WTC11 (cell line): ENCODE measurements around the gene IL17RB. TPM values are rescaled to one million over a fixed set of nuclear protein-coding genes. Genes with fewer than 3 reads are reported as not detected.
A peak's percentile ranks its signal among the peaks of the same experiment; 100 is the strongest.

Experiments
- ATAC-seq: fragments of 200-7000 bp; cut with Tn5 transposase; 2 replicates; pipeline ENCODE4 v1.10.0; 2021; ENCODE audit warnings: mild to moderate bottlenecking, moderate library complexity
- CTCF ChIA-PET: fragments of 300-600 bp; sonication (Branson Sonifier 250); formaldehyde crosslinking; loops from one replicate; lab custom pipeline; 2021; ENCODE audit warnings: antibody characterized with exemption; lab: Charles Lee
- POLR2A ChIA-PET: fragments of 350-600 bp; sonication (Branson Sonifier 250); formaldehyde crosslinking; loops from one replicate; lab custom pipeline; 2021; ENCODE audit warnings: antibody characterized with exemption; lab: Charles Lee
- DNase-seq: peaks from one replicate; pipeline ENCODE4 v3.0.0; 2021; ENCODE audit warnings: low spot score
- H3K27ac Mint-ChIP-seq: 2 replicates; pipeline ENCODE4 v1.8.0; 2021; ENCODE audit warnings: mixed read lengths
- H3K27me3 Mint-ChIP-seq: 2 replicates; pipeline ENCODE4 v1.8.0; 2021; ENCODE audit warnings: low read depth, mild to moderate bottlenecking, moderate library complexity, mixed read lengths
- H3K36me3 Mint-ChIP-seq: 2 replicates; pipeline ENCODE4 v1.8.0; 2021; ENCODE audit warnings: mixed read lengths
- H3K4me1 Mint-ChIP-seq: 2 replicates; pipeline ENCODE4 v1.8.0; 2022; ENCODE audit warnings: mixed read lengths
- H3K4me3 Mint-ChIP-seq: 2 replicates; pipeline ENCODE4 v1.8.0; 2021; ENCODE audit warnings: mild to moderate bottlenecking, moderate library complexity, mixed read lengths
- H3K9me3 Mint-ChIP-seq: 2 replicates; pipeline ENCODE4 v1.8.0; 2021; ENCODE audit warnings: mixed read lengths
- ATF6 ChIP-seq: sonication (generic); formaldehyde crosslinking; IDR thresholded peaks from 2 replicates; pipeline ENCODE4 v1.8.1; 2023; ENCODE audit warnings: mild to moderate bottlenecking, missing genetic modification reagents
- CBFB ChIP-seq: sonication (generic); formaldehyde crosslinking; IDR thresholded peaks from 2 replicates; pipeline ENCODE4 v1.8.1; 2022; ENCODE audit warnings: mild to moderate bottlenecking, low read depth, missing genetic modification reagents
- CDX4 ChIP-seq: fragments of 250-450 bp; sonication (Bioruptor Pico); IDR thresholded peaks from 2 replicates; pipeline ENCODE4 v1.9.0; 2021; ENCODE audit warnings: moderate library complexity, mild to moderate bottlenecking, inconsistent platforms, borderline replicate concordance
- EMX1 ChIP-seq: fragments of 250-450 bp; sonication (Bioruptor Pico); IDR thresholded peaks from 2 replicates; pipeline ENCODE4 v1.8.0; 2021; ENCODE audit warnings: mild to moderate bottlenecking
- FOXK1 ChIP-seq: sonication (generic); formaldehyde crosslinking; IDR thresholded peaks from 2 replicates; pipeline ENCODE4 v1.8.0; 2022; ENCODE audit warnings: mild to moderate bottlenecking, moderate library complexity, missing genetic modification reagents
- NFATC4 ChIP-seq: fragments of 250-450 bp; sonication (Bioruptor Pico); IDR thresholded peaks from 2 replicates; pipeline ENCODE4 v1.9.0; 2021; ENCODE audit warnings: mild to moderate bottlenecking
- SOX15 ChIP-seq: fragments of 250-450 bp; sonication (Bioruptor Pico); IDR thresholded peaks from 2 replicates; pipeline ENCODE4 v1.9.0; 2021; ENCODE audit warnings: mild to moderate bottlenecking
- STAT6 ChIP-seq: sonication (generic); formaldehyde crosslinking; conservative IDR thresholded peaks from 2 replicates; pipeline ENCODE4 v1.8.1; 2023; ENCODE audit warnings: mild to moderate bottlenecking, low read depth, missing genetic modification reagents, moderate library complexity
- TCF7 ChIP-seq: sonication (generic); formaldehyde crosslinking; IDR thresholded peaks from 2 replicates; pipeline ENCODE4 v1.8.0; 2022; ENCODE audit warnings: mild to moderate bottlenecking, low read depth, missing genetic modification reagents, moderate library complexity
- ZNF281 ChIP-seq: sonication (generic); formaldehyde crosslinking; IDR thresholded peaks from 2 replicates; pipeline ENCODE4 v1.8.0; 2023; ENCODE audit warnings: mild to moderate bottlenecking, missing genetic modification reagents
- ZNF423 ChIP-seq: fragments of 250-450 bp; sonication (Bioruptor Pico); IDR thresholded peaks from 2 replicates; pipeline ENCODE4 v2.1.2; 2022; ENCODE audit warnings: mild to moderate bottlenecking, moderate library complexity
- ZNF425 ChIP-seq: fragments of 250-450 bp; sonication (Bioruptor Pico); conservative IDR thresholded peaks from 2 replicates; pipeline ENCODE4 v1.9.0; 2021; ENCODE audit warnings: mild to moderate bottlenecking
- ZNF512 ChIP-seq: sonication (generic); formaldehyde crosslinking; IDR thresholded peaks from 2 replicates; pipeline ENCODE4 v1.8.1; 2022; ENCODE audit warnings: missing genetic modification reagents, borderline replicate concordance
- ZNF671 ChIP-seq: fragments of 250-450 bp; sonication (Bioruptor Pico); IDR thresholded peaks from 2 replicates; pipeline ENCODE4 v1.8.0; 2021; ENCODE audit warnings: mild to moderate bottlenecking
- total RNA-seq: library from RNA; stranded (reverse); gene quantifications from 3 replicates; pipeline ENCODE4 v1.2.3, GENCODE V29; 2021

The IL17RB gene
- total RNA-seq, 1 experiment from 2014 or later: 5.6 TPM

GRCh38 chr3:53856964-53857363, 10.6 kb downstream of the IL17RB start:
- CTCF ChIA-PET: interaction anchor here (0.6 kb wide), 1 partner anchor 378 kb away, joined by 3 read pairs; no protein-coding TSS in a partner anchor
- TF ChIP-seq ZNF281 (CRISPR knock-in tag) (no peak), CDX4 (CRISPR knock-in tag) (no peak), STAT6 (no peak), ATF6 (CRISPR knock-in tag) (no peak), ZNF512 (CRISPR knock-in tag) (no peak), ZNF423 (CRISPR knock-in tag) (no peak), EMX1 (CRISPR knock-in tag) (no peak), ZNF425 (CRISPR knock-in tag) (no peak), TCF7 (CRISPR knock-in tag) (no peak)
- Mint-ChIP-seq H3K27ac (no peak overlapping the region), H3K9me3 (no peaks in the 10 kb centered on the region), H3K27me3 (no peaks in the 10 kb centered on the region), H3K36me3 (peaks cover 21% of the 10 kb centered on the region), H3K4me3 (no peak overlapping the region), H3K4me1 (no peaks in the 10 kb centered on the region)
- DNase-seq (no peak), ATAC-seq (no peak)
- POLR2A ChIA-PET: interaction anchor here (1.1 kb wide), 1 partner anchor 15 kb away, joined by 4 read pairs; no protein-coding TSS in a partner anchor

GRCh38 chr3:53858096-53858741, 11.9 kb downstream of the IL17RB start:
- Mint-ChIP-seq H3K9me3 (no peaks in the 10 kb centered on the region), H3K27ac (no peak overlapping the region), H3K4me1 (no peaks in the 10 kb centered on the region), H3K36me3 (peaks cover 26% of the 10 kb centered on the region), H3K4me3 (no peak overlapping the region), H3K27me3 (no peaks in the 10 kb centered on the region)
- ChIA-PET POLR2A (interaction anchor here (1.1 kb wide), 1 partner anchor 16 kb away, joined by 4 read pairs; no protein-coding TSS in a partner anchor), CTCF (interaction anchor here (0.5 kb wide), 1 partner anchor 52 kb away, joined by 3 read pairs; no protein-coding TSS in a partner anchor)
- DNase-seq (no peak), ATAC-seq (0 out of 2 replicates have a peak, but pooled peaks have one; percentile 50)
- TF ChIP-seq NFATC4 (CRISPR knock-in tag) (no peak), FOXK1 (CRISPR knock-in tag) (no peak), STAT6 (no peak), SOX15 (CRISPR knock-in tag) (no peak), ZNF425 (CRISPR knock-in tag) (no peak), CBFB (CRISPR knock-in tag) (no peak), ZNF671 (CRISPR knock-in tag) (no peak)
